MM.1S (cell line): ENCODE results near the gene POLN.

ENCODE experiments used
- DNase-seq: peaks from one replicate; pipeline ENCODE4 v3.0.0-alpha.2; 2015
- H2AFZ ChIP-seq: fragments of 300-600 bp; sonication (generic); 2 replicates; pipeline ENCODE4 v1.6.0; 2016; ENCODE audit warnings: antibody characterized with exemption, low read length
- H3F3A ChIP-seq: fragments of 300-600 bp; sonication (generic); 2 replicates; pipeline ENCODE4 v1.6.1; 2016; ENCODE audit warnings: mild to moderate bottlenecking, antibody characterized with exemption, low read length, moderate library complexity, mixed read lengths; ENCODE audit not compliant: insufficient read depth
- H3K27ac ChIP-seq: fragments of 300-600 bp; sonication (generic); 2 replicates; pipeline ENCODE4 v1.5.1; 2016; ENCODE audit warnings: mild to moderate bottlenecking, low read length
- H3K27me3 ChIP-seq: fragments of 300-600 bp; sonication (generic); replicated peaks from 2 replicates; pipeline ENCODE4 v1.6.0; 2016; ENCODE audit warnings: low read length; ENCODE audit not compliant: insufficient read depth
- H3K36me3 ChIP-seq: fragments of 300-600 bp; sonication (generic); replicated peaks from 2 replicates; pipeline ENCODE4 v1.6.1; 2016; ENCODE audit warnings: mild to moderate bottlenecking, low read length, mixed read lengths; ENCODE audit not compliant: insufficient read depth
- H3K4me1 ChIP-seq: fragments of 300-600 bp; sonication (generic); 2 replicates; pipeline ENCODE4 v1.6.1; 2016; ENCODE audit warnings: low read length, mixed read lengths
- H3K4me2 ChIP-seq: fragments of 300-600 bp; sonication (generic); 2 replicates; pipeline ENCODE4 v1.6.0; 2016; ENCODE audit warnings: low read depth, low read length
- H3K4me3 ChIP-seq: fragments of 300-600 bp; sonication (generic); 2 replicates; pipeline ENCODE4 v1.5.1; 2016; ENCODE audit warnings: low read length, mixed read lengths
- H3K79me2 ChIP-seq: fragments of 300-600 bp; sonication (generic); 2 replicates; pipeline ENCODE4 v1.6.1; 2016; ENCODE audit warnings: mixed run types, low read length, mixed read lengths
- H3K9ac ChIP-seq: fragments of 300-600 bp; sonication (generic); 2 replicates; pipeline ENCODE4 v1.6.1; 2016; ENCODE audit warnings: low read length, mixed read lengths
- H3K9me2 ChIP-seq: fragments of 300-600 bp; sonication (generic); replicated peaks from 2 replicates; pipeline ENCODE4 v1.6.1; 2016; ENCODE audit warnings: mild to moderate bottlenecking, low read length, mixed read lengths; ENCODE audit not compliant: insufficient read depth
- H3K9me3 ChIP-seq: fragments of 300-600 bp; sonication (generic); replicated peaks from 2 replicates; pipeline ENCODE4 v1.6.1; 2016; ENCODE audit warnings: mild to moderate bottlenecking, low read length, mixed read lengths; ENCODE audit not compliant: insufficient read depth
- H4K20me1 ChIP-seq: fragments of 300-600 bp; sonication (generic); 2 replicates; pipeline ENCODE4 v1.6.1; 2016; ENCODE audit warnings: mild to moderate bottlenecking, low read length, moderate library complexity, mixed read lengths; ENCODE audit not compliant: insufficient read depth
- EZH2 ChIP-seq: fragments of 300-600 bp; sonication (generic); optimal IDR thresholded peaks from 2 replicates; pipeline ENCODE3; 2017; ENCODE audit warnings: low read depth, mild to moderate bottlenecking, antibody characterized with exemption, low read length, mixed read lengths
- EZH2phosphoT487 ChIP-seq: fragments of 300-600 bp; sonication (generic); IDR thresholded peaks from 2 replicates; pipeline ENCODE4 v1.6.1; 2018; ENCODE audit warnings: antibody characterized with exemption, low read length
- TF ChIP-seq, protein P1 (sequence below): fragments of 300-600 bp; sonication (generic); IDR thresholded peaks from 2 replicates; pipeline ENCODE4 v1.5.1; 2016; ENCODE audit warnings: antibody characterized with exemption, low read length, mixed read lengths

Gene POLN

DNA sequence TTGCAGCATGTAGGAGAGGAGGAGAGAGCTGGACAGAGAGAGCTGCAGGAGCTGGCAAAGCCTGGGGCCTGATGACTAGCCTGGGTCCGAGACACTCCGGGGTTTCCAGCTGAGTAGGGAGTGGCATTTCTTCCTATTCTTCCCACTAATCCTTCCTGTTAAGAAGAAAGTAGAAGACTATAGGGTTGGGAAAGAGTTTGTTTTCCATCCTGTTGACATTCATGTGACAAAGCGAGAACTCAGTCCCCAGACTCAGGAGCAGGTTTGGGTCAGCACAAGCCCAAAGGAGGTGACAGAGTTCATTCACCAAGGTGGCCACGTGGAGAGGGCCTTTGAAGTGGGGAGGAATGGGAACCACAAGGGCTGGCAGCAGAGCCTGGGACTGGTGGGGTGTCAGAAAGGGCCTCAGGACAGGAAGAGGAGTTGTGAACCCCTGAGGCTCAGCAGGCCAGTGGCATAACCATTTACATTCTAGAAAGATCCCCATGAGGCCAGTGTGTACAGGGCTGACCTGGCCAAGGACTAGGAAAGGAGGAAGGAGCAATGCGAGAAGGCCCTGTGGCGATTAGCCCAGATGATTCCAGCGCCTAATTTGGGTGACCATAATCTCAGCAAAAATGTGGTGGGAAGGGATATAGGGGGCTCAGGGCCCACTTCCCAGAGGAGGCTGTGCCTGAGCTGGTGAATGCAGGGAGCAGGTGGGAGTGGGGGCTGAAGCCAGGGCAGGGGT lies 3.3 kb upstream of the POLN start:
- Histone ChIP-seq H3K4me1 (peaks cover 16% of the 10 kb centered on the region), H4K20me1 (peaks cover 2% of the 10 kb centered on the region; the same call in 1 of the 2 replicates), H3K27me3 (no peaks in the 10 kb centered on the region), H3K27ac (no peak overlapping the region), H2AFZ (no peak overlapping the region), H3K4me2 (no peak overlapping the region), H3K9me2 (no peaks in the 10 kb centered on the region), H3F3A (peaks cover 14% of the 10 kb centered on the region), H3K79me2 (peaks cover 16% of the 10 kb centered on the region), H3K9me3 (no peaks in the 10 kb centered on the region), H3K4me3 (no peak overlapping the region), H3K9ac (no peak overlapping the region), H3K36me3 (no peaks in the 10 kb centered on the region)
- no peak for TF ChIP-seq EZH2phosphoT487
- no peak for DNase-seq

DNA sequence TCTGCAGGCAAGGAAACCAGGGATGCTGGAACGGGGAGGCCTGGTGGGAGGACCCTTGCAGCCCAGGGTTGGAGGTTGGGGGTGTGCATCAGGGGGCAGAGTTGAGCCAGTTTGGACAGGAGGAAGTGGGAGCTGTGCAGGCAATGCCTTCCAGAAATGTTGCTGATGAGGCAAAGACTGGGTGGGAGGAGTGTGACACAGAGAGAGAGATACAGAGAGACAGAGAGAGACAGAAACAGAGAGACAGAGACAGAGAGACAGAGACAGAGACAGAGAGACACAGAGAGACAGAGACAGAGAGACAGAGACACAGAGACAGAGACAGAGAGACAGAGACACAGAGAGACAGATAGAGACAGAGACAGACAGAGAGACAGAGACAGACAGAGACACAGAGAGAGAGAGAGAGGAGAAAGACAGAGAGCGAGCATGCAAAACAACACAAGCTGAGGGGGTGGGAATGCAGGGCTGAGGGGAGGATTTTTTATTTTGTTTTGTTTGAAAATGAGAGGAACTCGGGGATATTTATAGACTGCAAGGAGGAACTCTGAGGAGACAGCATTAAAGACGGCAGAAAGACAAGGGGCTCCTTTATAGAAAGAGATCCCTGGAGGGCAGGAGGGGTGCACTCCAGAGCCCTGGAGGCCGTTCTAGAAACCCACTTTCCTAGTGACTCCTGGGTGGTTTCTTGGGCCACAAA lies 1.9 kb upstream of the POLN start:
- H4K20me1 ChIP-seq, result peaks cover 14% of the 10 kb centered on the region; the same call in 1 of the 2 replicates
- peak overlapping the region; percentile 20; the same call in 1 of the 2 replicates for H3K27ac ChIP-seq

DNA sequence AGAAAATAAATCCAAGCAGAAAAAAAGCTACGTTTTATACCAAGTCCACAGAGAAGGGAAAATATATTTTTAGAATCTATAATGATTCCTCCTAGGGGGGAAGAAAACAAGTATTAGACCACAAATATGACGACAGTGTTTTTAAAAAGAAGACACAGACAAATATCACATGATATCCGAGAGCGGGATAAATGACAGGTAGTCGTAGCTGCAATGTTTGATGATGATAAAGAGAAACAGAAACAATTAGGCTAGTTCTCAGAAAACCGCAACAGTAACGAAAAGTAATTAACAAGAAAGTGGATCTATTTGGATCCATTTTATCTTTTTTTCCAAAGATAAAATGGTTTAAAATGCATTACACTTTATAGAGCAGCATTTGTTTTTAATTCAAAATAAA lies 918 bp downstream of the POLN start:
- peak overlapping the region; percentile 71; the same call in 1 of the 2 replicates for H2AFZ ChIP-seq
- peaks cover 14% of the 10 kb centered on the region; the same call in 1 of the 2 replicates for H4K20me1 ChIP-seq
- peak overlapping the region; percentile 88 for H3K9ac ChIP-seq
- peak overlapping the region; percentile 76 for H3K4me2 ChIP-seq
- H3K4me1 ChIP-seq, result peaks cover 35% of the 10 kb centered on the region
- peaks cover 55% of the 10 kb centered on the region for H3K79me2 ChIP-seq
- H3K9me2 ChIP-seq, result no peaks in the 10 kb centered on the region
- TF ChIP-seq EZH2phosphoT487 (no peak), EZH2 (no peak)
- TF ChIP-seq, protein P1, sequence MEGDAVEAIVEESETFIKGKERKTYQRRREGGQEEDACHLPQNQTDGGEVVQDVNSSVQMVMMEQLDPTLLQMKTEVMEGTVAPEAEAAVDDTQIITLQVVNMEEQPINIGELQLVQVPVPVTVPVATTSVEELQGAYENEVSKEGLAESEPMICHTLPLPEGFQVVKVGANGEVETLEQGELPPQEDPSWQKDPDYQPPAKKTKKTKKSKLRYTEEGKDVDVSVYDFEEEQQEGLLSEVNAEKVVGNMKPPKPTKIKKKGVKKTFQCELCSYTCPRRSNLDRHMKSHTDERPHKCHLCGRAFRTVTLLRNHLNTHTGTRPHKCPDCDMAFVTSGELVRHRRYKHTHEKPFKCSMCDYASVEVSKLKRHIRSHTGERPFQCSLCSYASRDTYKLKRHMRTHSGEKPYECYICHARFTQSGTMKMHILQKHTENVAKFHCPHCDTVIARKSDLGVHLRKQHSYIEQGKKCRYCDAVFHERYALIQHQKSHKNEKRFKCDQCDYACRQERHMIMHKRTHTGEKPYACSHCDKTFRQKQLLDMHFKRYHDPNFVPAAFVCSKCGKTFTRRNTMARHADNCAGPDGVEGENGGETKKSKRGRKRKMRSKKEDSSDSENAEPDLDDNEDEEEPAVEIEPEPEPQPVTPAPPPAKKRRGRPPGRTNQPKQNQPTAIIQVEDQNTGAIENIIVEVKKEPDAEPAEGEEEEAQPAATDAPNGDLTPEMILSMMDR, result no peak
- H3K9me3 ChIP-seq, result no peaks in the 10 kb centered on the region
- peak overlapping the region; percentile 74 for H3K27ac ChIP-seq
- H3K36me3 ChIP-seq, result peaks cover 3% of the 10 kb centered on the region; the same call in 1 of the 2 replicates
- H3K4me3 ChIP-seq, result peak overlapping the region; percentile 89
- DNase-seq, result peak; percentile 55
- peaks cover 14% of the 10 kb centered on the region for H3F3A ChIP-seq
- H3K27me3 ChIP-seq, result no peaks in the 10 kb centered on the region

More for the DNA sequence above, 1.9 kb upstream of the POLN start:
- Histone ChIP-seq H3K9me2 (no peaks in the 10 kb centered on the region), H3K27me3 (no peaks in the 10 kb centered on the region), H3K9me3 (no peaks in the 10 kb centered on the region), H3K4me1 (peaks cover 28% of the 10 kb centered on the region), H2AFZ (peak overlapping the region; percentile 66), H3K9ac (no peak overlapping the region), H3K36me3 (no peaks in the 10 kb centered on the region), H3F3A (peaks cover 14% of the 10 kb centered on the region), H3K4me3 (no peak overlapping the region), H3K4me2 (peak overlapping the region; percentile 61; the same call in 1 of the 2 replicates), H3K79me2 (peaks cover 30% of the 10 kb centered on the region)
- peak; percentile 51 for DNase-seq
- TF ChIP-seq, protein P1, result peak; percentile 51
- no peak for TF ChIP-seq EZH2phosphoT487
